ENCODE measurements around the gene TBC1D22A. TPM values are rescaled to one million over a fixed set of nuclear protein-coding genes. Genes with fewer than 3 reads are reported as not detected.

The TBC1D22A gene
- total RNA-seq, 4 donors from 2014 or later = 18.8 to 25.2 (median 23.1) TPM

GRCh38 chr22:46761539-46762237 lies 762 bp upstream of the TBC1D22A start:
- DNase-seq (no peak), ATAC-seq (peak; percentile 21 to 31)
- intact Hi-C loops (cut with DNase I; ENCODE audit: low total_unique reads) (loop anchor here (1.0 kb wide), 1 partner anchor 22 kb away; no protein-coding TSS in a partner anchor), in situ Hi-C loops (cut with MboI; ENCODE audit: low sequenced_read_pairs in 4 of 4) (no loop called here)
- Histone ChIP-seq H3K27me3 (no peaks in the 10 kb centered on the region), H3K36me3 (no peaks in the 10 kb centered on the region), H3K27ac (peak overlapping the region; percentile 96 to 99 (median 98)), H3K4me3 (peak overlapping the region; percentile 88 to 98 (median 96)), H3K4me1 (peaks cover 23 to 32% of the 10 kb centered on the region in 2 donors), H3K9me3 (no peaks in the 10 kb centered on the region)
- TF ChIP-seq CTCF (IDR thresholded peaks at IDR 0.05 in 4 of 5, conservative IDR thresholded peaks at IDR 0.05 in 1 of 5) (no peak), POLR2A (IDR thresholded peaks at IDR 0.05) (no peak)

DNA sequence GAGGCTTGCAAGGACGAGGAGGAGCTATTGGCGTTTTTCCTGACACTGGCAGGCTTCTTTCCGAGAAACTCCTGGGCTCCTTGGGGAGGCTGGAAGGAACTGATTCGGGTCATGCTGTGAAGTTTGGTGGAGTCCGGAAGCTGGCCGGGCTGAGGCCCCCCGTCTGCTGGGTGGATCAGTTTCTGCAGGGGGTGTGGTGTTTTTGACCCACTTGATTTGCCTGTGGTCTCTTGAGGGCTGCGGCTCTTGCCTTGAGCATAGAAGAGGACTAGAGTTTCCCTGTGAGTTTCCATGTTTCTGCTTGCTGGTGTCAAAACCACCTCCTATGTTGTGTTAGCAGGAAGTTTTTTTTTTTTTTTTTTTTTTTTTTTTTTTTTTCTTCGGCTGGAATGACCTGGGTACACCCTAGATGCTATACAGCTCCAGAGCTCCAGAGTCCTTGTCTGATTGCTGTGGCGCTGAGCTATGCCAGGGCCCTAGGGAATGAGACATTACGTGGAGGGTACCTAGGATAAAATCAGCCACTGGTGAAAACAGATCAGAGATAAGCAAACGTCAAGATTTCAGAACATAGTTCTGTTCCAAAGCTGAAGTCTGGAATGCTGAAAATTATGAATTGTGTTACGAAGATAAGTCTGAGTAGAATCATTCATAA lies 728 bp downstream of the TBC1D22A start:
- intact Hi-C loops (cut with DNase I; ENCODE audit: low total_unique reads) = no loop called here
- no peaks in the 10 kb centered on the region for H3K9me3 ChIP-seq
- in situ Hi-C loops (cut with MboI; ENCODE audit: low sequenced_read_pairs in 4 of 4) = no loop called here
- H3K27me3 ChIP-seq = no peaks in the 10 kb centered on the region
- DNase-seq (peak in 1 of 2 donors; percentile 70), ATAC-seq (peak; percentile 14 to 24)
- H3K27ac ChIP-seq = peak overlapping the region; percentile 96 to 99 (median 98)
- no peak for TF ChIP-seq POLR2A (IDR thresholded peaks at IDR 0.05)
- no peak for TF ChIP-seq CTCF (IDR thresholded peaks at IDR 0.05 in 4 of 5, conservative IDR thresholded peaks at IDR 0.05 in 1 of 5)
- H3K4me1 ChIP-seq = peaks cover 23 to 39% of the 10 kb centered on the region in 2 donors
- no peaks in the 10 kb centered on the region for H3K36me3 ChIP-seq
- peak overlapping the region; percentile 88 to 98 (median 96) for H3K4me3 ChIP-seq

GRCh38 chr22:46764140-46764680 lies 1.8 kb downstream of the TBC1D22A start:
- no peak for ATAC-seq
- H3K4me1 ChIP-seq = peaks cover 32 to 47% of the 10 kb centered on the region in 2 donors
- in situ Hi-C loops (cut with MboI; ENCODE audit: low sequenced_read_pairs in 4 of 4) (no loop called here), intact Hi-C loops (cut with DNase I; ENCODE audit: low total_unique reads) (no loop called here)
- TF ChIP-seq POLR2A (IDR thresholded peaks at IDR 0.05) (no peak), CTCF (IDR thresholded peaks at IDR 0.05 in 4 of 5, conservative IDR thresholded peaks at IDR 0.05 in 1 of 5) (no peak)
- peak overlapping the region; percentile 96 to 99 (median 98) for H3K27ac ChIP-seq
- H3K4me3 ChIP-seq = no peak overlapping the region
- no peaks in the 10 kb centered on the region for H3K27me3 ChIP-seq
- H3K36me3 ChIP-seq = no peaks in the 10 kb centered on the region
- no peak for DNase-seq
- H3K9me3 ChIP-seq = no peaks in the 10 kb centered on the region

DNA sequence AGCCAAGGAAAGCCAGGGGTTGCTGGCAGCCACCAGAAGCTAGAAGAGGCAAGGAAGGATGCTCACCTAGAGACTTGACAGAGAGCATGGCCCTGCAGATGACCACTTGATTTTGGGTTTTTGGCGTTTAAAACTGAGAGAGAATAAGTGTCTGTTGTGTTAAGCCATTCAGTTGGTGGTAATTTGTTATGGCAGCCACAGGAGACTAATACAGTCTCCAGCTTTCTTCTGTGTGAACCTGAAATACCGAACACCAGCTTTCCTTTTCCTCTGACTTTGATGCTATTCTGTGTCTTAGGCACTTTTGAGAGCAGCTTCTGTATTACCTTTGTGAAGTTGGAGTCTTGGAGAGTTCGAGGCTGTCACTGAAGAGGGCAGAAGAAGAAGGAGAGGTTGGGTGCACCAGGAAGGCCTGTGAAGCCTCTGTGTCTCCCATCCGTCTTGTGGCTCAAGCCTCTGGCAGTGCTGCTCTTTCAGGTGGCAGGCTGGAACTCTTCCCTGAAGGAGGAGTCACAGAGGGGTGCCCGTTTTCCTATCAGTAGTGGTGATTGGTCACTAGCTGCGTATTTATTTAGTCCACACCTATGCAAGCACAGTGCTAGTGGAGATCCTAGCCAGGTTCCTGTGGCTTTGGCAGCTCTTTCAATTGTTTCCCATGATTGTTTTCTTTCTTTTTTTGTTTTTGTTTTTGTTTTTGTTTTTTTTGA lies 2.5 kb downstream of the TBC1D22A start:
- Histone ChIP-seq H3K4me1 (peaks cover 40 to 54% of the 10 kb centered on the region in 2 donors), H3K27me3 (no peaks in the 10 kb centered on the region), H3K36me3 (no peaks in the 10 kb centered on the region), H3K4me3 (no peak overlapping the region), H3K9me3 (no peaks in the 10 kb centered on the region), H3K27ac (peak overlapping the region in 2 of 4 donors; percentile 13 to 98)
- ATAC-seq (no peak), DNase-seq (no peak)
- TF ChIP-seq POLR2A (IDR thresholded peaks at IDR 0.05) = no peak
- TF ChIP-seq CTCF (IDR thresholded peaks at IDR 0.05 in 4 of 5, conservative IDR thresholded peaks at IDR 0.05 in 1 of 5) = no peak
- intact Hi-C loops (cut with DNase I; ENCODE audit: low total_unique reads) (no loop called here), in situ Hi-C loops (cut with MboI; ENCODE audit: low sequenced_read_pairs in 4 of 4) (no loop called here)

Data from gastrocnemius medialis (tissue), 4 donors.